ENCODE results near the gene EMSY. TPM values are rescaled to one million over a fixed set of nuclear protein-coding genes. Genes with fewer than 3 reads are reported as not detected.

Gene EMSY
- total RNA-seq, 6 experiments from 2014 or later = 12.3 to 17.5 (median 15.2) TPM

GRCh38 chr11:76466666-76467065 is 21.8 kb downstream of the EMSY start:
- H3K36me3 Mint-ChIP-seq (ENCODE audit: low read depth) = peaks cover 22% of the 10 kb centered on the region; the same call in 1 of the 2 replicates
- no peak overlapping the region for H3K4me3 Mint-ChIP-seq
- H3K27me3 Mint-ChIP-seq (ENCODE audit: insufficient read depth) = no peaks in the 10 kb centered on the region
- H3K27ac Mint-ChIP-seq = no peak overlapping the region
- TF ChIP-seq CTCF (IDR thresholded peaks at IDR 0.05) = no peak
- no peaks in the 10 kb centered on the region for H3K4me1 Mint-ChIP-seq (ENCODE audit: low read depth)
- no peaks in the 10 kb centered on the region for H3K9me3 Mint-ChIP-seq
- no peak for DNase-seq

GRCh38 chr11:76469141-76469540 is 24.3 kb downstream of the EMSY start:
- no peak for TF ChIP-seq CTCF (IDR thresholded peaks at IDR 0.05)
- Mint-ChIP-seq H3K36me3 (ENCODE audit: low read depth) (peaks cover 11% of the 10 kb centered on the region; the same call in 1 of the 2 replicates), H3K9me3 (no peaks in the 10 kb centered on the region), H3K27ac (no peak overlapping the region), H3K4me1 (ENCODE audit: low read depth) (no peaks in the 10 kb centered on the region), H3K27me3 (ENCODE audit: insufficient read depth) (no peaks in the 10 kb centered on the region), H3K4me3 (no peak overlapping the region)
- DNase-seq = no peak

- Mint-ChIP-seq H3K9me3 (no peaks in the 10 kb centered on the region), H3K27ac (no peak overlapping the region), H3K4me3 (no peak overlapping the region), H3K4me1 (ENCODE audit: low read depth) (peaks cover 2% of the 10 kb centered on the region), H3K36me3 (ENCODE audit: low read depth) (no peaks in the 10 kb centered on the region), H3K27me3 (ENCODE audit: insufficient read depth) (no peaks in the 10 kb centered on the region)
- no peak for DNase-seq
- TF ChIP-seq CTCF (IDR thresholded peaks at IDR 0.05) = no peak
Measured at GRCh38 chr11:76471382-76471781, 26.6 kb downstream of the EMSY start.

- peaks cover 43% of the 10 kb centered on the region for H3K36me3 Mint-ChIP-seq (ENCODE audit: low read depth)
- H3K9me3 Mint-ChIP-seq = peaks cover 21% of the 10 kb centered on the region
- no peak for DNase-seq
- no peaks in the 10 kb centered on the region for H3K27me3 Mint-ChIP-seq (ENCODE audit: insufficient read depth)
- peaks cover 17% of the 10 kb centered on the region for H3K4me1 Mint-ChIP-seq (ENCODE audit: low read depth)
- no peak for TF ChIP-seq CTCF (IDR thresholded peaks at IDR 0.05)
- H3K4me3 Mint-ChIP-seq = no peak overlapping the region
- no peak overlapping the region for H3K27ac Mint-ChIP-seq
Measured at GRCh38 chr11:76480241-76480640, 35.4 kb downstream of the EMSY start.

- Mint-ChIP-seq H3K36me3 (ENCODE audit: low read depth) (0 out of 2 replicates have a peak, but pooled peaks cover 1% of the 10 kb centered on the region), H3K4me1 (ENCODE audit: low read depth) (no peaks in the 10 kb centered on the region), H3K4me3 (no peak overlapping the region), H3K27ac (no peak overlapping the region), H3K27me3 (ENCODE audit: insufficient read depth) (no peaks in the 10 kb centered on the region; the same call in 1 of the 2 replicates), H3K9me3 (no peaks in the 10 kb centered on the region)
- no peak for DNase-seq
- TF ChIP-seq CTCF (IDR thresholded peaks at IDR 0.05) = peak; percentile 26; the same call in 1 of the 2 replicates
Measured at GRCh38 chr11:76491644-76492043, 46.8 kb downstream of the EMSY start.

- H3K4me1 Mint-ChIP-seq (ENCODE audit: low read depth) = no peaks in the 10 kb centered on the region
Measured at GRCh38 chr11:76493040-76493439, 48.2 kb downstream of the EMSY start.

More at GRCh38 chr11:76493040-76493439, 48.2 kb downstream of the EMSY start:
- Mint-ChIP-seq H3K4me3 (no peak overlapping the region), H3K27me3 (ENCODE audit: insufficient read depth) (no peaks in the 10 kb centered on the region; the same call in 1 of the 2 replicates), H3K9me3 (no peaks in the 10 kb centered on the region), H3K27ac (no peak overlapping the region), H3K36me3 (ENCODE audit: low read depth) (0 out of 2 replicates have a peak, but pooled peaks cover 4% of the 10 kb centered on the region)
- no peak for DNase-seq
- no peak for TF ChIP-seq CTCF (IDR thresholded peaks at IDR 0.05)

All from HFFc6 (cell line).